K562 (cell line): ENCODE data around the gene OR2AJ1. TPM values are rescaled to one million over a fixed set of nuclear protein-coding genes. Genes with fewer than 3 reads are reported as not detected.
A peak's percentile ranks its signal among the peaks of the same experiment; 100 is the strongest.

Source experiments
- ATAC-seq: fragments of 200-7000 bp; cut with Tn5 transposase; 3 replicates; pipeline ENCODE4 v1.9.1; 2020; ENCODE audit warnings: moderate library complexity
- BruUV-seq: library from RNA; stranded (reverse); fragments of 400-500 nt; replicated peaks from 2 replicates; lab custom pipeline; 2021; lab: Mats Ljungman, UMichigan
- CTCF ChIA-PET: fragments of 300-600 bp; formaldehyde crosslinking; extraction: SDS; loops from one replicate; lab custom pipeline; 2021; ENCODE audit warnings: low intra/inter-chr PET ratio; lab: Yijun Ruan, JAX
- POLR2A ChIA-PET: fragments of 300-600, 350-650 bp; sonication (Branson Sonifier 250); formaldehyde crosslinking; extraction: SDS; loops from one replicate; lab custom pipeline; 2021; ENCODE audit warnings: antibody characterized with exemption, inconsistent platforms; lab: Yijun Ruan, JAX
- DNase-seq, 4 experiments: peaks; one replicate each; pipeline versions ENCODE4 v3.0.0 to v3.0.0-alpha.2; 2011 to 2018; ENCODE audit warnings: low spot score in 3 of 4, mixed read lengths in 3 of 4; ENCODE audit errors: extremely low read depth in 1 of 4
- FAIRE-seq: peaks from 2 replicates; lab custom pipeline; 2011; peaks lifted over from hg19 to GRCh38; lab: Jason Lieb, UNC
- H2AFZ ChIP-seq: 2 replicates; pipeline ENCODE4 v1.6.0; 2011; ENCODE audit warnings: low read depth, low read length, control low read depth, inconsistent platforms
- H3K27ac ChIP-seq: fragments of 200-600 bp; 3 replicates; pipeline ENCODE4 v1.8.0; 2011; ENCODE audit warnings: low read depth, mild to moderate bottlenecking, control low read depth, inconsistent platforms, low read length, moderate library complexity, mixed read lengths; ENCODE audit errors: extremely low read depth
- H3K27me3 ChIP-seq, 2 experiments: fragments of 300-600 bp in 1 of 2; 2 replicates in 1 of 2; 3 replicates in 1 of 2; pipeline versions ENCODE4 v1.6.0 to v1.8.0; 2011; ENCODE audit warnings: inconsistent platforms in 2 of 2, low read length in 2 of 2, mild to moderate bottlenecking in 1 of 2, mixed read lengths in 1 of 2, moderate library complexity in 1 of 2; ENCODE audit not compliant: control insufficient read depth in 2 of 2, insufficient read depth in 2 of 2
- H3K36me3 ChIP-seq: fragments of 300-600 bp; 3 replicates; pipeline ENCODE4 v1.8.0; 2011; ENCODE audit warnings: mild to moderate bottlenecking, low read length, inconsistent platforms; ENCODE audit not compliant: control insufficient read depth, insufficient read depth
- H3K4me1 ChIP-seq, 2 experiments: fragments of 200-600 bp in 1 of 2; replicated peaks in 1 of 2; 2 replicates in 1 of 2; 3 replicates in 1 of 2; pipeline versions ENCODE4 v1.5.1 to v1.8.0; 2011; ENCODE audit warnings: inconsistent platforms in 2 of 2, low read length in 2 of 2, mild to moderate bottlenecking in 1 of 2, mixed read lengths in 1 of 2, moderate library complexity in 1 of 2; ENCODE audit not compliant: control insufficient read depth in 2 of 2, insufficient read depth in 2 of 2
- H3K4me2 ChIP-seq: 2 replicates; pipeline ENCODE4 v1.6.1; 2011; ENCODE audit warnings: low read length, control low read depth, inconsistent platforms, mixed read lengths; ENCODE audit not compliant: insufficient read depth
- H3K4me3 ChIP-seq: fragments of 200-600 bp; sonication (generic), shearing (Covaris generic); 2 replicates; pipeline ENCODE4 v1.5.1; 2016; ENCODE audit warnings: control low read depth, inconsistent platforms
- H3K79me2 ChIP-seq: fragments of 200-600 bp; 3 replicates; pipeline ENCODE4 v1.8.0; 2011; ENCODE audit warnings: low read length, inconsistent platforms; ENCODE audit not compliant: control insufficient read depth, insufficient read depth
- H3K9ac ChIP-seq, 2 experiments: 2 replicates each; pipeline versions ENCODE4 v1.6.0 to v1.6.1; 2011; ENCODE audit warnings: low read depth in 2 of 2, low read length in 2 of 2, control low read depth in 1 of 2, inconsistent platforms in 1 of 2, mild to moderate bottlenecking in 1 of 2, mixed read lengths in 1 of 2; ENCODE audit not compliant: insufficient read depth in 1 of 2
- H3K9me1 ChIP-seq: one replicate; pipeline ENCODE4 v1.6.0; 2011; ENCODE audit warnings: inconsistent platforms, mild to moderate bottlenecking, low read length, moderate library complexity; ENCODE audit not compliant: control insufficient read depth, insufficient read depth
- H3K9me3 ChIP-seq: replicated peaks from 2 replicates; pipeline ENCODE4 v1.5.1; 2011; ENCODE audit warnings: low read depth, low read length, inconsistent platforms; ENCODE audit not compliant: control insufficient read depth, insufficient read depth
- H4K20me1 ChIP-seq: replicated peaks from 2 replicates; pipeline ENCODE4 v1.6.1; 2011; ENCODE audit warnings: low read length, inconsistent platforms, mixed read lengths; ENCODE audit not compliant: control insufficient read depth, insufficient read depth
- ARID1B ChIP-seq: fragments of 450-650 bp; IDR thresholded peaks from 2 replicates; pipeline ENCODE4 v1.6.1; 2016; ENCODE audit warnings: antibody characterized with exemption, mild to moderate bottlenecking, inconsistent platforms
- CXXC5 ChIP-seq: fragments of 250-450 bp; sonication (Bioruptor Pico); IDR thresholded peaks from 2 replicates; pipeline ENCODE4 v1.8.0; 2022; ENCODE audit warnings: inconsistent platforms, mild to moderate bottlenecking, moderate library complexity
- MGA ChIP-seq: fragments of 450-650 bp; IDR thresholded peaks from 2 replicates; pipeline ENCODE4 v1.6.1; 2016; ENCODE audit warnings: mild to moderate bottlenecking, moderate library complexity
- NFE2L1 ChIP-seq: fragments of 450-650 bp; IDR thresholded peaks from 2 replicates; pipeline ENCODE4 v1.6.1; 2016; ENCODE audit warnings: missing genetic modification characterization, low read depth, mild to moderate bottlenecking, missing compliant biosample characterization, moderate library complexity, borderline replicate concordance
- RFX7 ChIP-seq: fragments of 250-450 bp; sonication (Bioruptor Pico); IDR thresholded peaks from 2 replicates; pipeline ENCODE4 v1.5.1; 2021; ENCODE audit warnings: mild to moderate bottlenecking
- RNF2 ChIP-seq: sonication (generic); IDR thresholded peaks from 2 replicates; pipeline ENCODE4 v1.6.1; 2016
- STAT5B ChIP-seq: fragments of 250-450 bp; sonication (Bioruptor Pico); IDR thresholded peaks from 2 replicates; pipeline ENCODE4 v1.8.0; 2021; ENCODE audit warnings: mild to moderate bottlenecking, inconsistent platforms
- ZNF668 ChIP-seq: fragments of 250-450 bp; sonication (Bioruptor Pico); IDR thresholded peaks from 2 replicates; pipeline ENCODE4 v1.8.0; 2022; ENCODE audit warnings: mild to moderate bottlenecking, inconsistent platforms
- WGBS: fragments of 100-300 bp; shearing (Covaris generic); methylation state at CpG from one replicate; pipeline ENCODE4 v1.1.6; 2016; ENCODE audit warnings: low coverage, mixed read lengths; ENCODE audit not compliant: insufficient coverage; ENCODE audit errors: missing lambda C conversion rate; 5-methylcytosine and 5-hydroxymethylcytosine counted together
- in situ Hi-C: fragments of 300-500 bp; cut with MboI; formaldehyde crosslinking; loops from 4 replicates; pipeline ENCODE4 v1.15.0; 2018; ENCODE audit warnings: inconsistent platforms, mixed read lengths
- intact Hi-C: fragments of 100-400 bp; cut with micrococcal nuclease; formaldehyde crosslinking; loops from 2 replicates; pipeline ENCODE4 v1.14.2; 2022
- polyA plus RNA-seq, 8 experiments: library from polyadenylated mRNA; depleted of rRNA in 4 of 8; stranded (reverse) in 5 of 8; unstranded in 3 of 8; fragments of >200 nt; fragmentation: Nextera tagmentation in 2 of 8; fragmentation: Illumina TruSeq in 1 of 8; extraction: Ambion mirVana in 2 of 8; extraction: Trizol in 1 of 8; gene quantifications; 2 replicates each; pipeline versions ENCODE4 v1.2.1 to v1.2.3, GENCODE V29; 2011 to 2014; ENCODE audit warnings: inconsistent platforms in 1 of 8, missing spikeins in 1 of 8
- total RNA-seq, 7 experiments: library from RNA; depleted of rRNA in 6 of 7; stranded (reverse); fragments of >200 nt in 6 of 7; fragmentation: Illumina TruSeq in 2 of 7; extraction: Trizol in 2 of 7; gene quantifications; 2 replicates each; pipeline versions ENCODE4 v1.2.1 to v1.2.3, GENCODE V29; 2011 to 2021; ENCODE audit warnings: low replicate concordance in 1 of 7

OR2AJ1 gene
- total and polyA plus RNA-seq, 9 of the 15 experiments (the other 6 are each of a cell fraction or from before 2014, with no cell fraction given), result not detected

- ChIA-PET POLR2A (interaction anchor here (1.0 to 1.6 kb wide), 4 partner anchors 11 to 48 kb away, joined by 3 to 8 read pairs (median 4); no protein-coding TSS in a partner anchor), CTCF (no interaction called here)
- 6% methylated on average over 8 of the region's 9 CpGs for WGBS
- ATAC-seq (peak; percentile 70), DNase-seq (no peak), FAIRE-seq (no peak)
- Histone ChIP-seq H3K4me3 (no peak overlapping the region), H3K79me2 (no peaks in the 10 kb centered on the region), H3K27ac (peak overlapping the region; percentile 47; the same call in 1 of the 3 replicates), H3K4me2 (peak overlapping the region; percentile 59), H3K27me3 (no peaks in the 10 kb centered on the region), H4K20me1 (no peaks in the 10 kb centered on the region), H2AFZ (peak overlapping the region; percentile 57), H3K9ac (no peak overlapping the region), H3K9me1 (no peaks in the 10 kb centered on the region), H3K9me3 (peaks cover 5% of the 10 kb centered on the region), H3K4me1 (peaks cover 0 to 13% of the 10 kb centered on the region in 2 experiments; a peak in 3 of 5 replicates), H3K36me3 (no peaks in the 10 kb centered on the region)
- in situ Hi-C loops (no loop called here), intact Hi-C loops (no loop called here)
- BruUV-seq, result no TSS peak
- TF ChIP-seq ZNF668 (0 out of 2 replicates have a peak, but pooled peaks have one; percentile 17), NFE2L1 (tag) (no peak), RNF2 (no peak), STAT5B (no peak), CXXC5 (CRISPR knock-in tag) (peak; percentile 39; the same call in 1 of the 2 replicates), ARID1B (no peak), MGA (peak; percentile 40; the same call in 1 of the 2 replicates), RFX7 (CRISPR knock-in tag) (no peak)
Measured at GRCh38 chr1:247905910-247906503, 18.7 kb upstream of the OR2AJ1 start.
